IPS-15b (cell line): ENCODE measurements around the gene SUCLA2.

Experiments used
- H3K27me3 ChIP-seq: one replicate; pipeline ENCODE4 v1.6.1; 2013; ENCODE audit warnings: low read length; ENCODE audit not compliant: control insufficient read depth, insufficient read depth
- H3K36me3 ChIP-seq: one replicate; pipeline ENCODE4 v1.6.1; 2013; ENCODE audit warnings: low read length; ENCODE audit not compliant: control insufficient read depth, insufficient read depth
- H3K4me1 ChIP-seq: one replicate; pipeline ENCODE4 v1.6.1; 2013; ENCODE audit warnings: mild to moderate bottlenecking, low read length; ENCODE audit not compliant: control insufficient read depth, insufficient read depth
- H3K4me3 ChIP-seq: one replicate; pipeline ENCODE4 v1.5.1; 2013; ENCODE audit warnings: low read depth, low read length
- H3K9ac ChIP-seq: one replicate; pipeline ENCODE4 v1.6.1; 2013; ENCODE audit warnings: low read depth, mild to moderate bottlenecking, low read length
- H3K9me3 ChIP-seq: one replicate; pipeline ENCODE4 v1.6.1; 2013; ENCODE audit warnings: mild to moderate bottlenecking, low read length; ENCODE audit not compliant: control insufficient read depth, insufficient read depth

The SUCLA2 gene

GRCh38 chr13:48001114-48001881, at the start of gene SUCLA2:
SUCLA2 (minus strand) TSS chr13:48001273; CDS start chr13:48001269, 4 bp downstream.
- Histone ChIP-seq H3K36me3 (no peaks in the 10 kb centered on the region), H3K4me3 (peak within 1 kb of the TSS; percentile 97), H3K4me1 (peaks cover 13% of the 10 kb centered on the region), H3K9ac (peak within 1 kb of the TSS; percentile 87), H3K9me3 (no peaks in the 10 kb centered on the region), H3K27me3 (no peaks in the 10 kb centered on the region)

- H3K36me3 ChIP-seq = peaks cover 13% of the 10 kb centered on the region
- H3K9ac ChIP-seq = no peak overlapping the region
- no peak overlapping the region for H3K4me3 ChIP-seq
- no peaks in the 10 kb centered on the region for H3K27me3 ChIP-seq
- H3K9me3 ChIP-seq = no peaks in the 10 kb centered on the region
- H3K4me1 ChIP-seq = no peaks in the 10 kb centered on the region
Observed at GRCh38 chr13:48050550-48050949, 49.5 kb upstream of the SUCLA2 start.

GRCh38 chr13:48043789-48044503, 42.9 kb upstream of the SUCLA2 start:
- Histone ChIP-seq H3K4me3 (no peak overlapping the region), H3K9me3 (no peaks in the 10 kb centered on the region), H3K4me1 (peaks cover under 1% of the 10 kb centered on the region), H3K36me3 (peaks cover 3% of the 10 kb centered on the region), H3K9ac (no peak overlapping the region), H3K27me3 (no peaks in the 10 kb centered on the region)

- Histone ChIP-seq H3K4me3 (no peak overlapping the region), H3K36me3 (peaks cover 3% of the 10 kb centered on the region), H3K9ac (no peak overlapping the region), H3K4me1 (peaks cover 5% of the 10 kb centered on the region), H3K9me3 (no peaks in the 10 kb centered on the region), H3K27me3 (no peaks in the 10 kb centered on the region)
Observed at GRCh38 chr13:48042894-48043293, 41.8 kb upstream of the SUCLA2 start.

- no peak overlapping the region for H3K9ac ChIP-seq
- no peaks in the 10 kb centered on the region for H3K27me3 ChIP-seq
- H3K36me3 ChIP-seq = peaks cover under 1% of the 10 kb centered on the region
- peaks cover 5% of the 10 kb centered on the region for H3K4me1 ChIP-seq
- no peaks in the 10 kb centered on the region for H3K9me3 ChIP-seq
- H3K4me3 ChIP-seq = no peak overlapping the region
Observed at GRCh38 chr13:48040896-48041295, 39.8 kb upstream of the SUCLA2 start.

- peaks cover 5% of the 10 kb centered on the region for H3K4me1 ChIP-seq
- no peak overlapping the region for H3K9ac ChIP-seq
- no peaks in the 10 kb centered on the region for H3K27me3 ChIP-seq
- no peaks in the 10 kb centered on the region for H3K36me3 ChIP-seq
- no peak overlapping the region for H3K4me3 ChIP-seq
- H3K9me3 ChIP-seq = no peaks in the 10 kb centered on the region
Observed at GRCh38 chr13:48040049-48040448, 39.0 kb upstream of the SUCLA2 start.

- Histone ChIP-seq H3K9ac (peak overlapping the region; percentile 91), H3K36me3 (no peaks in the 10 kb centered on the region), H3K4me3 (peak overlapping the region; percentile 95)
Observed at GRCh38 chr13:48038761-48039160, 37.7 kb upstream of the SUCLA2 start.

GRCh38 chr13:48037346-48038173, 36.5 kb upstream of the SUCLA2 start, which contains the start of gene NUDT15:
NUDT15 (plus strand) TSS chr13:48037726; CDS start chr13:48037747, 21 bp downstream.
- no peaks in the 10 kb centered on the region for H3K27me3 ChIP-seq
- peak within 1 kb of the TSS; percentile 91 for H3K9ac ChIP-seq
- no peaks in the 10 kb centered on the region for H3K9me3 ChIP-seq
- no peaks in the 10 kb centered on the region for H3K36me3 ChIP-seq
- H3K4me1 ChIP-seq = peaks cover 5% of the 10 kb centered on the region
- H3K4me3 ChIP-seq = peak within 1 kb of the TSS; percentile 95

More at GRCh38 chr13:48038761-48039160, 37.7 kb upstream of the SUCLA2 start:
- H3K9me3 ChIP-seq = no peaks in the 10 kb centered on the region
- peaks cover 5% of the 10 kb centered on the region for H3K4me1 ChIP-seq
- no peaks in the 10 kb centered on the region for H3K27me3 ChIP-seq

- Histone ChIP-seq H3K9ac (no peak overlapping the region), H3K36me3 (no peaks in the 10 kb centered on the region), H3K4me1 (no peaks in the 10 kb centered on the region), H3K4me3 (no peak overlapping the region), H3K27me3 (no peaks in the 10 kb centered on the region), H3K9me3 (peaks cover 10% of the 10 kb centered on the region)
Observed at GRCh38 chr13:48029859-48030258, 28.8 kb upstream of the SUCLA2 start.

- Histone ChIP-seq H3K27me3 (no peaks in the 10 kb centered on the region), H3K9ac (no peak overlapping the region), H3K4me3 (no peak overlapping the region), H3K4me1 (no peaks in the 10 kb centered on the region), H3K36me3 (no peaks in the 10 kb centered on the region), H3K9me3 (peaks cover 10% of the 10 kb centered on the region)
Observed at GRCh38 chr13:48028066-48028465, 27.0 kb upstream of the SUCLA2 start.

- H3K4me3 ChIP-seq = no peak overlapping the region
- H3K27me3 ChIP-seq = no peaks in the 10 kb centered on the region
- no peaks in the 10 kb centered on the region for H3K9me3 ChIP-seq
- H3K4me1 ChIP-seq = no peaks in the 10 kb centered on the region
- H3K36me3 ChIP-seq = no peaks in the 10 kb centered on the region
- H3K9ac ChIP-seq = no peak overlapping the region
Observed at GRCh38 chr13:48019796-48020195, 18.7 kb upstream of the SUCLA2 start.
